Measurements from ENCODE around the gene TWIST2. TPM values are rescaled to one million over a fixed set of nuclear protein-coding genes. Genes with fewer than 3 reads are reported as not detected.

Gene TWIST2
- total RNA-seq, 2 donors from 2014 or later: not detected

- Mint-ChIP-seq H3K27ac (no peak overlapping the region), H3K27me3 (peaks cover 69% of the 10 kb centered on the region), H3K9me3 (peaks cover 9% of the 10 kb centered on the region), H3K4me1 (peaks cover 5% of the 10 kb centered on the region), H3K36me3 (ENCODE audit: low read depth) (no peaks in the 10 kb centered on the region), H3K4me3 (no peak overlapping the region)
- no peak for ATAC-seq (replicated peaks)
Observed at GRCh38 chr2:238820916-238821315, 27.0 kb upstream of the TWIST2 start.

DNA sequence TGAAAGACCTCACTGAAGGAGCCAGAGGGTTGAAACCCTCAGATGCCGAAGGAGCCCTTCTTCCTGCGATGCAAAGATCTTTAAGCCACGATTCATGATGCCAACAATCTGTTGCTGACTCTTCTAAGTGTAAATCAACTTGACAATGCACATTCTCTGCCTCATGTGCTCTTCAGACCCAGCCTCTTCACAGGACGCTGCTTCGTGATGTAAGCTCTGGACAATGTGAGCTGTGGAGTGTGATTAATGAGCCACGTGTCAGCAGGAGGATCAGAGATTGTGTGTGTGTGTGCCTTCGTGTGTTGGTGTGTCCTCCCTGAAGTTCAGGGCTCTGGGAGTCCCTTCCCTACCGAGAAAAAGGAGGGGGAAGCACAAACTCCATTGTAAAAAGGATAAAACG lies 26.5 kb upstream of the TWIST2 start:
- Mint-ChIP-seq H3K4me1 (peaks cover 5% of the 10 kb centered on the region), H3K27ac (no peak overlapping the region), H3K36me3 (ENCODE audit: low read depth) (no peaks in the 10 kb centered on the region), H3K4me3 (no peak overlapping the region), H3K9me3 (peaks cover 9% of the 10 kb centered on the region), H3K27me3 (peaks cover 72% of the 10 kb centered on the region)
- no peak for ATAC-seq (replicated peaks)

DNA sequence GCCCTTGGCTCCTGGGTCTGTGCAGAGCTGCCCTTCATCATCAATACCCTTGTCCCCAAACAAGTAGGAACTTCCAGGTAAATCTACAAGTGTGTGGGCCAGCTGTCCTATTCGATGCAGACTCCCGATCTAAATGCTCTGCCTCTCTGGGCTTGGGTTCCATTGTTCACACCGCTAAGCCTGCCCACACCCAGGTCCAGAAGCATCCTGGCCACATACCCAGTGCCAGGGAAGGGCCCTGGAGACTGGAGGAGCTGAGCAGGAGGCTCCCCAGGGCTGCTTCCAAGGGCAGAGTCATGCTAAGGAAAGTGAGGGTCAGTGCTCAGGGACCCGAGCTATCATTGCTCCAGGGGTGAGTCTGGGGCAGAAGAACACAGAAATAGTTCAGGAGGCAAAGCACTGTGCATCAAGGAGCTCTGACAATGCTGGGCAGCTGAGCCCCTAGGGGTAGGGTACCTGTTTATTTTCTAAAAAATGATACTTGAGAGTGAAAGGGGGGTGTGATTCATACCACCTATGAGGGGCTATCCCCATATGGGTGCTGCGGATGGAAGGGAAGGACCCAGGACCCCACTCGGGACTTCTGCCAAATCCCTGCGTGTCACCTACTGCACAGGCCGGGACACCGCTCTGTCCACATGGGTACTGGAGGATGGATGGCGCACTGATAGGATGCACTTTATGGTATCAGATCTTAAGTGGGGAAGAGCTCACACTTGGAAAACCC lies 25.8 kb upstream of the TWIST2 start:
- H3K27me3 Mint-ChIP-seq: peaks cover 73% of the 10 kb centered on the region
- peaks cover 9% of the 10 kb centered on the region for H3K9me3 Mint-ChIP-seq

GRCh38 chr2:238822955-238823354 lies 24.9 kb upstream of the TWIST2 start:
- peaks cover 5% of the 10 kb centered on the region for H3K4me1 Mint-ChIP-seq
- no peaks in the 10 kb centered on the region for H3K36me3 Mint-ChIP-seq (ENCODE audit: low read depth)
- no peak for ATAC-seq (replicated peaks)
- no peak overlapping the region for H3K27ac Mint-ChIP-seq
- H3K9me3 Mint-ChIP-seq: peaks cover 9% of the 10 kb centered on the region
- peaks cover 75% of the 10 kb centered on the region for H3K27me3 Mint-ChIP-seq
- no peak overlapping the region for H3K4me3 Mint-ChIP-seq

More for the DNA sequence above, 25.8 kb upstream of the TWIST2 start:
- Mint-ChIP-seq H3K4me1 (peaks cover 5% of the 10 kb centered on the region), H3K27ac (no peak overlapping the region), H3K36me3 (ENCODE audit: low read depth) (no peaks in the 10 kb centered on the region), H3K4me3 (no peak overlapping the region)
- ATAC-seq (replicated peaks): no peak

- no peaks in the 10 kb centered on the region for H3K4me1 Mint-ChIP-seq
- no peak overlapping the region for H3K4me3 Mint-ChIP-seq
- H3K27ac Mint-ChIP-seq: no peak overlapping the region
- H3K9me3 Mint-ChIP-seq: no peaks in the 10 kb centered on the region
- H3K36me3 Mint-ChIP-seq (ENCODE audit: low read depth): no peaks in the 10 kb centered on the region
- H3K27me3 Mint-ChIP-seq: peaks cover 41% of the 10 kb centered on the region
- peak; percentile 14 for ATAC-seq (replicated peaks)
Observed at GRCh38 chr2:238831177-238831576, 16.7 kb upstream of the TWIST2 start.

DNA sequence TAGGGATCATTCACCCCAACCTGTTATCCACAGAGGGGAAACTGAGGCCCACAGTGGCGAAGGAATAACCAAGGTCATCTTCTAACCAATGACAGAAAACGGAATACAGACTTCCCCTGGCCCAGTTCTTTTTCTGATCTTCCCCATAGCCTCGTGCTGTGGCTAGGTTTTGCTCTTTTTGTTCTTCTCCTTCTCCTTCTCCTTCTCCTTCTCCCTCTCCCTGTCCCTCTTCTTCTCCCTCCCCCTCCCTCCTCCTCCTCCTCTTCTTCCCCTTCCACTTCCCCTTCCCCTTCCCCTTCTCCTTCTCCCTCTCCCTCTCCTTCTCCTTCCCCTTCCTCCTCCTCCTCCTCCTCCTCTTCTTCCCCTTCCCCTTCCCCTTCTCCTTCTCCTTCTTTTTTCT lies 12.9 kb upstream of the TWIST2 start:
- Mint-ChIP-seq H3K36me3 (ENCODE audit: low read depth) (no peaks in the 10 kb centered on the region), H3K4me3 (no peak overlapping the region), H3K9me3 (no peaks in the 10 kb centered on the region), H3K4me1 (no peaks in the 10 kb centered on the region), H3K27ac (no peak overlapping the region), H3K27me3 (peaks cover 36% of the 10 kb centered on the region)
- ATAC-seq (replicated peaks): no peak

DNA sequence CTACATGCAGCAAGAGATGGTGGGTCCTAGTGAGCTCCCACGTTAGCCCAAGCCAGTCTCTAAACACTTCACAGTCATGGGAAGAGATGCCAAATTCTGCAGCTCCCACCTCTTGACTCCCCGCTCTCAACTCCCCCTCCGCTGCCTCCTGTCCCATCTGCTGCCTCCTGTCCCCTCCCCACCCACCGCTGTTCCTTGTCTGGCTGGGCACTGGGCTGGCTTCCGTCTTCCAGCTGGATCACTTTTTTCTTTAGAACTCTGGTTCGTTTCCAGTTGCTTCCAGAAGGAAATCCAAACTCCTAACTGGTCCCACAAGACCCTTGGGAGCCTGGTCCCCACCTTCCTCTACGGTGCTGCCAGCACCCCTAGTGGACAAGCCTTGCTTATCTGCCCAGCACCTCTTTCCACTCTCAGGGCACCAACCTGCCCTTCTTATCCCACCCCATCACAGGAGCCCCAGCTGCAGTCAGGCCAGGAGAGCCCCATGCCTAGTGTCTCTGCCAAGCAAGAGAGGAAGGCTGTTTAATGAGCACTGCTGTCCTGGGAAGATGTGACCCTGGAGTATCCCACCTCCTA lies 12.1 kb upstream of the TWIST2 start:
- Mint-ChIP-seq H3K4me3 (no peak overlapping the region), H3K27me3 (peaks cover 36% of the 10 kb centered on the region), H3K9me3 (no peaks in the 10 kb centered on the region), H3K4me1 (no peaks in the 10 kb centered on the region), H3K27ac (no peak overlapping the region), H3K36me3 (ENCODE audit: low read depth) (no peaks in the 10 kb centered on the region)
- ATAC-seq (replicated peaks): no peak

DNA sequence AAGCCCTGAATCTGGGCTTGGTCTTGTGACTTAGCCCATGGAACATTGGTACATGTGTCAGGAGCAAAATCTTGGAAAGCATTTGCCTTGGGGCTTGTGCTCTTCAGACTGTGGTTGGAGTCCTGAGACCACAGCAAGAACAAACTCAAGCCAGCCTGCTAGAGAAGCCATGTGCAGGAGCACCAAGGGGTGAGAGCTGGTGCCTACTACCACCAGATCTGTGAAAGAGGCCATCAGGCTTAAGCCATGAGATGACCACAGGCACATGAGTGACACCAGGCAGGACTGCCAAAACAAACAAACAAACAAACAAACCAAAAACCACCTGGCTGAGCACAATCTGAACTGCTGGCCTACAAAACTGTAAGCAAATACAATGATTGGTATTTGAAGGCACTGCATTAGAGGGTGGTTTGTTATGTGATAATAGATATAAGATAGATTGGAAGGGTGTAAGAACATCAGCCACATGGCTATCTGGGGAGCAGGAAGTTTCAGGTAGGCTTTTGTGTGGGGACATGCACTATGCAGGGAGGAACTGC lies 9.0 kb upstream of the TWIST2 start:
- no peak overlapping the region for H3K27ac Mint-ChIP-seq
- H3K27me3 Mint-ChIP-seq: peaks cover 29% of the 10 kb centered on the region
- no peaks in the 10 kb centered on the region for H3K4me1 Mint-ChIP-seq
- H3K4me3 Mint-ChIP-seq: no peak overlapping the region
- no peak for ATAC-seq (replicated peaks)
- no peaks in the 10 kb centered on the region for H3K36me3 Mint-ChIP-seq (ENCODE audit: low read depth)
- no peaks in the 10 kb centered on the region for H3K9me3 Mint-ChIP-seq

DNA sequence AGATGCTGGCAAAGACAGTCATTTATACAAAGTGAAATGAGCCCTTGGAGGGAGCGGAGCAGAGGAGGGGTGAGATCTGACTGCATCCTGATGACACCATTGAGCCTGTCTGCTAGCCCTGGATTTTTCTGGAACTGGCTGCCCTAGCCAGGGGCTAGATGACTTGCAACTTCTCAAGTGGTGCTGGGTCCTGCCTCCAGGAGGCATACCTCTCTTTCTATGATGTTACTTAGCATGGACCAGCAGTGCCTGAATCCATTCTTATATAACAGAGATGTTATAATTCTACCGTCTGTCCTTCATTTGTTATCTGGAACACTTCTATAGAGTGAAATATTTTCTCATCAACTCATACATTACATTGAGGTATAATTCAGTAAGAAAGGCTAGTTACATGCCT lies 8.5 kb upstream of the TWIST2 start:
- ATAC-seq (replicated peaks): no peak
- H3K4me1 Mint-ChIP-seq: no peaks in the 10 kb centered on the region
- no peak overlapping the region for H3K4me3 Mint-ChIP-seq

GRCh38 chr2:238841542-238842164 lies 6.2 kb upstream of the TWIST2 start:
- Mint-ChIP-seq H3K27me3 (peaks cover 36% of the 10 kb centered on the region), H3K27ac (no peak overlapping the region), H3K4me3 (no peak overlapping the region), H3K9me3 (no peaks in the 10 kb centered on the region), H3K36me3 (ENCODE audit: low read depth) (no peaks in the 10 kb centered on the region), H3K4me1 (no peaks in the 10 kb centered on the region)
- no peak for ATAC-seq (replicated peaks)

More for the DNA sequence above, 8.5 kb upstream of the TWIST2 start:
- Mint-ChIP-seq H3K9me3 (no peaks in the 10 kb centered on the region), H3K36me3 (ENCODE audit: low read depth) (no peaks in the 10 kb centered on the region), H3K27me3 (peaks cover 31% of the 10 kb centered on the region), H3K27ac (no peak overlapping the region)

GRCh38 chr2:238843476-238843875 lies 4.4 kb upstream of the TWIST2 start:
- peaks cover 32% of the 10 kb centered on the region for H3K27me3 Mint-ChIP-seq
- H3K4me3 Mint-ChIP-seq: no peak overlapping the region
- no peak for ATAC-seq (replicated peaks)
- H3K4me1 Mint-ChIP-seq: no peaks in the 10 kb centered on the region
- H3K27ac Mint-ChIP-seq: no peak overlapping the region
- no peaks in the 10 kb centered on the region for H3K36me3 Mint-ChIP-seq (ENCODE audit: low read depth)
- H3K9me3 Mint-ChIP-seq: no peaks in the 10 kb centered on the region

- H3K36me3 Mint-ChIP-seq (ENCODE audit: low read depth): no peaks in the 10 kb centered on the region
- ATAC-seq (replicated peaks): no peak
- H3K27me3 Mint-ChIP-seq: peaks cover 36% of the 10 kb centered on the region
- no peaks in the 10 kb centered on the region for H3K9me3 Mint-ChIP-seq
- no peaks in the 10 kb centered on the region for H3K4me1 Mint-ChIP-seq
- no peak overlapping the region for H3K27ac Mint-ChIP-seq
- H3K4me3 Mint-ChIP-seq: no peak overlapping the region
Observed at GRCh38 chr2:238845583-238846377, 2.1 kb upstream of the TWIST2 start.

- Mint-ChIP-seq H3K27ac (no peak overlapping the region), H3K27me3 (peaks cover 39% of the 10 kb centered on the region)
Observed at GRCh38 chr2:238846378-238846627, 1.6 kb upstream of the TWIST2 start.

DNA sequence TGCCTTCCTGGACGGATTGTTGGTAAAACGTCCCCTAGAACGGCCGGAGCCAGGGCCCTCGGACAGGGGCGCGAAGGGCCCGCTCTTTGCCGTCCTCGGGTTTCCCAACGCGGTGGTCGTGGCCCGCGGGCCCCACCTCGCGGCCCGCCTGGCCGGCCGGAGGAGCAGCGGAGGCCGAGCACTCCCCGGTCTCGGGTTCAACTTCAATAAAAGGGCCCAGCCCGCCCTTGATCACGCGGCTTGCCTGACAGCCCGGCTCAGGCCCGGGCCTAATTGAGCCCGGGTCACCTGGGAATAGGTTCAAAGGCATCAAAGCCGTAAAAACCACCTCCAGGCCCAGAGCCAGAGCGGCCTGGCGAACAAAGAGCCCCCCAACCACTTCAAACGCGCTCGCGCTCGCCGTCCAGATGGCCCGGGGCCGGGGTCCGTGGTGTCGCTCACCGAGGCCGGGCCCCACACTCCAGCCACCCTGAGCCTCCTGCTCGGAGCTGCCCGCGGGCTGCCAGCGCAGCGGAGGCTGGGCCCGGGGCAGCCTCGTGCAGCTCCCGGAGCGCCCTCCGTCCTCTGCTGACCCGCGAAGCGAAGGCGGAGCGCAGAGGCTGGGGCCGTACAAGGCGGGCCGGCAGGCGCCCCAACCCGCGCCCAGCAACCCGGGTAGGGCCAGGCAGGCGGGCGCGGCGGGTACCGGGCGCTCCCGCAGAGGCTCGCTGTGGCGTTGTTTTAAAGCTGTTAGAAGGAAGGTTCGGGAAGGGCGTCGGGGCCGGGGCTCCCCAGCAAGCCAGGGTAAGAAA lies 1.1 kb upstream of the TWIST2 start:
- H3K36me3 Mint-ChIP-seq (ENCODE audit: low read depth): no peaks in the 10 kb centered on the region
- H3K27me3 Mint-ChIP-seq: peaks cover 43% of the 10 kb centered on the region
- H3K4me3 Mint-ChIP-seq: no peak overlapping the region
- no peaks in the 10 kb centered on the region for H3K9me3 Mint-ChIP-seq
- no peak for ATAC-seq (replicated peaks)
- H3K4me1 Mint-ChIP-seq: no peaks in the 10 kb centered on the region
- H3K27ac Mint-ChIP-seq: no peak overlapping the region

More at GRCh38 chr2:238846378-238846627, 1.6 kb upstream of the TWIST2 start:
- Mint-ChIP-seq H3K4me3 (no peak overlapping the region), H3K4me1 (no peaks in the 10 kb centered on the region), H3K9me3 (no peaks in the 10 kb centered on the region), H3K36me3 (ENCODE audit: low read depth) (no peaks in the 10 kb centered on the region)
- no peak for ATAC-seq (replicated peaks)
